Activated CD4-positive, alpha-beta T cell treated with anti-CD3 and anti-CD28 coated beads, Interleukin-2, amount 50 U/mL, for 16 hours (primary cell): ENCODE results near the gene ZDHHC24.
"Not testable (repeated sequence)": the region's sequence is repeated elsewhere in the genome, so short reads cannot be mapped to it uniquely, and the experiment has no call there.

Source experiments
- DNase-seq: peaks from one replicate; pipeline ENCODE4 v3.0.0-alpha.2; 2020

ZDHHC24 gene

DNA sequence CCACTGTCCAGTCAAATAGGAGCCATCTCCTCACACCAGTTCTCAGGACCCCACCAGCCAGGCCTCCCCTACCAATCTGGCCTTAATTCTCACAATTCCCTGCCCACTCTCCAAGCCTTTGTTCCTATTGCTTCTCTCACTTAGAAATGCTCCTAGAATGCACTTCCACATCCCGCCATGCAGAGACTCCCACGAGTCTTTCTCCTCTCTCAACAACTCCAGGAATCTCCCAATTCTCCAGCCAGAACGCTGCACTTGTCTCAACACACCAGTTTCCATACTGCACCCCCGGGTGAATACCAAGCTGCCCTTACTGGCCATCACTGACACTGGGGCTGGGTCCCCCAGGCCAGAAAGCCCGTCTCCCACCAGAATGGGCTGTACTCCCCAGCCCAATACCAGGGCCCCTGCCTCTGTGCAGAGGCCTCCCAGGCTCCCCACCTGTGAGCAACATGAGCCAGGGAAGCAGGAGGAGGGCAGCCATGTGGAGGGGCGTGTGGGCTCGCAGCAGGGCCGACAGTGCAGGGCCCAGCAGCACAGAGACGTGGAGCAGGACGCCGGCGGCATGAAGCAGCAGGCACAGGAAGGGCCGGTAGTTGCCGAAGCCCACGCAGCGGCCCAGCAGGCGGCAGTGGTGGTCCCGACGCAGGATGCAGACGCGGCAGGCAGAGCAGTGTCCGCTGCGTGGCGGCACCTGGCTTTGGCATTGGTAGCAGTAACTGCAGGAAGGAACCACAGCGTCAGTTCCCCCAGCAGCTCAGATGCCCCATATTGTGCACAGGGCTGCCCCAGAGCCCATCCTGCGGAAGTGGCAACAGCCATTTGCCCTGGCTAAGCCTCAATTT, 2.4 kb downstream of the ZDHHC24 start:
- DNase-seq: peak; percentile 73

DNA sequence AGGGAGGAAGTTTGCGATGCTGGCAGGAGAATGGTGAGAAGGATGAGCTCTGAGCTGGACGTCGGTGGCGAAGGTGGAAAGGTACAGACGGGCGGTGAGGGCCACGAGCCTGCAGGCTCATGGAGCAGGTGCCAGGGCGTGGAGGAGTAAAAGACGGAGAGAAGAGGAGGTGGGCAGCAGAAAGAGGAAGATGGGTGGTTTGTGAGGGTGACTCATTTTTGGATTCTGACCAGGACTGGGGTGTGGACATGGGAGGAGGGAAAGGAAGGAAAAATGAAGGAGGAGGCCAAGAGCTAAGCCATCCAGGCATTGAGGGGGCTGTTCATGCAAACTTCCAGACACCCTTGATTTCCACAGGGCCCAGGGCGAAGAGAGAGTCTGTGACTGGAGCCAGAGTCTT, 3.5 kb downstream of the ZDHHC24 start:
- DNase-seq: no peak

DNA sequence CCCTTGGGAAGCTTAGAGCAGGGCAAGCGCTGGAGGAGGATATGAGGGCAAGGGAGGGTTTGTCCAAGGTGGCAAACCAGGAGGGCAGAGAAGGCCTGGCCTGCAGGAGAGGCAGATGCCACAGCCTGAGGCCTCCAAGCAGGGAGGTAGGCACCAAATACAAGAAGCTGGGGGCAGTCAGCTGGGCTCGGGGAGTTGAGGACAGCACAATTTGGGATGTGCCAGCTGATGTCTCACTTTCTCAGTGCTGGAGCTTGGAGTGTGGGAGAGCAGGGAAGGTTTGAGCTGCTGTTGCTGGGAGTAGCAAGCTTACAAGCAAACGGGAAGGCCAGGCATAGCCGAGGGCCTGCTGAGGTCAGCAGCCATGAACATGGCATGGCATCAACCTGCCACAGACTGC, 4.0 kb downstream of the ZDHHC24 start:
- no peak for DNase-seq

DNA sequence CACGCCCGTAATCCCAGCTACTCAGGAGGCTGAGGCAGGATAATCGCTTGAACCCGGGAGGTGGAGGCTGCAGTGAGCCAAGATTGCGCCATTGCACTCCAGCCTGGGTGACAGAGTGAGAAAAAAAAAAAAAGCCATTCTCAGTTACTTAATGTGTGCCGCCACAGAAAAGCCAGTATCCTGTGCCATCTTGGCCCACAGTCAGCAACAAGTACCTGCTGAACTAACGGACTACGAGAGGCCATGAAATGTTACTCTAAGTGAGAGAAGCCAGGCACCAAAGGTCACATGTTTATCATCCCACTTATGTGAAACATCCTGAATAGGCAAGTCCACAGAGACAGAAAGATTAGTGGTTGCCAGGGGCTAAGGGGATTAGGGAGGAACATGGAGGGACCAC, 5.2 kb downstream of the ZDHHC24 start:
- DNase-seq: not testable (repeated sequence)

DNA sequence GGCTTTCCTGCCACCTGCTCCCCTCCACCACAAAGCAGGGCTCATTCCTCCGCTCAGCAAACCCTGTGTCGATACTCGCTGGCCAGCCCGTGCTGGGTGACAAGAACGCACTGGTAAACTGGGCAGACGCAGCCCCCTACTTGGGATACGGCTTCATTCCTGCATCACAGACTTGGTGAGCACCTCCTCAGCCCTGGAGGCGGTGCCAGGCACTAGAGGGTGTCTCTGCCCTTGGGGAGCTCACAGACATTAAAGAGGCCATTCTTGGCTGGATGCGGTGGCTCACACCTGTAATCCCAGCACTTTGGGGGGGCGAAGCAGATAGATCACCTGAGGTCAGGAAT, 6.0 kb downstream of the ZDHHC24 start:
- no peak for DNase-seq

DNA sequence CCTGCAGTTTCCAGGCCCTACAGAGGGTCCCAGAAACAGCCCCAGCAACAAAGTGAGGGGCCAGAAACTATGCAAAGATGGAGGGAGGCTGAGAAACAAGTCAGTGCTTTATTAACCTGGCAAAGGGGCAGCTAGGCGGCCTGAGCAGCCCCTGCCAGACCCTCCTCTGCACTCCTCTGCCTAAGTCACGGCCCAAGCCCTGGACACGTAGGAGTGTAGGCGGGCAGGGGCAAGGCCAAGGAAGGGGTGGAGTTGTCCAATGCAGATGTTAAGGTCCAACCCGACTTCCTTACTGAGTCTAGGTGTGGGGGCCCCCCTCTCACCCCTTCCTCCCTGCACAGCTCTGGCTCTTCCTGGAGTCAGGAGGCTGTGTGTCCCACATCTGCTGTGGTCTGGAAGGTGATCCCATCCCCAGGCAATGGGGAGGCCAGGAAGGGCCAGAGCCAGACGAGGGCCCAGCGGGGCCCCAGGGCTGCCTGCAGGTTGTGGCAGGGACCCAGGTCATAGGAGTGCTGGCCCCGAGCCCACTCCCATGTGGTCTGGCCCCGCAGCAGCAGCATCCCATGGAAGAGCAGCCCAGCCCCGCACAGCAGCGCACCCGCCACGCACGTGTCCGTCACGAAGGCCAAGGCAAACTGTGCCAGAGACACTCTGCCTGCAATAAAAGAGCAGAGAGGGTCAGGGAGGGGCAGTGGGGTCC, 6.5 kb downstream of the ZDHHC24 start:
- no peak for DNase-seq

DNA sequence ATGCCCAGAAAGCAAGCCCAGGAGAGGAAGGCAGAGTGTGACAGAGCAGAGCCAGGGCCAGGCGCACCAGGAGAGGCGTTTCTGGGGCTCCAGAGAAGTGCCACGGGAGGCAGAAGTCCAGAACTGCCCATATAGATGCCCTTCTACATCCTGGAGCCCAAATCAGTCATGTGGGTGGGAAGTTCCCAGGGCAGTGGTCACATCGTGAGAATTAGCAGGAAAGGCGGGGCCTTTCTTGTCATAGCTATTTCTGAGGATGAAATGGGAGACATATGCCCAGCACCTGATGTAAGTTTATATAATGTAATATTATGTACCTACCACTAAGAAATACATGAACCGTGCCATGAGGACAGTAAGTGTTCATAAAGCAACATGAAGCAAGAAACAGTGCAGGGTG, 13.1 kb downstream of the ZDHHC24 start:
- no peak for DNase-seq

DNA sequence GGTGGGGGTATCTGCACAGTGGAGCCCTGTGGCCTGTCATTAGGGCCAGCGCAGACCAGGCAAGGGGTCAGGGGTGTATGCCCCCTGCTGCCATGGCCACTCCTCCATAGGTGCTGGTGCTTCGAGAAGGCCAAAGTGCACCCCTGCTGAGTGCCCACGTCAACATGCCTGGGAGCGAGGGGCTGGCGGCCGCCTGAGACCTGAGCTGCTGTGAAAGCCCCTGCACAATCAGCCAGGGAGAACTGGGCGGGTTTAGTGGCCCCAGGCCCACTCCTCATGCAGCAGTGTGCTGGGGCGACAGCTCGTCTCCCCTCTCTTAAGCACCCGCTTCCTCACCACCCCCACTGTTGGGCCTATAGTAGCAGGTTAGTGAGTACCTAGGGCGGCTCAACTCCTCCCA, 14.0 kb downstream of the ZDHHC24 start:
- no peak for DNase-seq

DNA sequence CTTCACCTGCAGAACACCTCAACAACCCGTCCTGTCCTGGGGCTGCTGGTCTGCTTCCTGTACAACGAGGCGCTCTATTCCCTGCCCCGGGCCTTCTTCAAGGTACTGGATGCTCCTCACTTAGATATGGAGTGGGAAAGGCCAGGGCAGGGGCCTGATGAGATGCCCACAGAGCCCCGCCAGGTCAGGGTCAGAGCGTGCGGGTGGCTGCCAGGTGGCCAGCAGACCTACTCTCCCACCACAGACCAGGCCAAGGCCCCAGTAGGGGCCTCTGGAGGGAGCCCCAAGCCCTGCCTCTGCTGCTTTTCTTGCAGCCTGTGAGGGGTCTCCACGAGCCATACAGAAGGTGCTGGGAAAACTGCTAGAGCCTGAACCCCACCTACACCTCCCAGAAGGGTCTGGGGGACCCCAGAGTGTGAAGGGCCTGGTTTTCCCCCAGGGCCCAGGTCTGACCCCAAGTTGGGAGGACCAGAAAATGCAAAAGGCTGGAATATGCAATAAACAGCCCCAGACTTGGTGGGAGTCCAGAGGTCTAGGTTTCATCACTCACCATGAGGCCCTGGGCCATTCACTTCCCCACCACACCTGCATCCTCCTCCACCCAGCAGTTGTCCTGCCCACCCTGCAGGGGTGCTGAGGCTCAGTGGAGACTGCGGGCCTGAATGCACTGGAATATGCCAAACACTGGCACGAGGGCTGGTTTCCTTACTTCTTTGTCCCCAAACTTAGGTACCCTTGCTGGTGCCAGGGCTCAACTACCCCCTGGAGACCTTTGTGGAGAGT, 14.7 kb downstream of the ZDHHC24 start:
- DNase-seq: no peak

DNA sequence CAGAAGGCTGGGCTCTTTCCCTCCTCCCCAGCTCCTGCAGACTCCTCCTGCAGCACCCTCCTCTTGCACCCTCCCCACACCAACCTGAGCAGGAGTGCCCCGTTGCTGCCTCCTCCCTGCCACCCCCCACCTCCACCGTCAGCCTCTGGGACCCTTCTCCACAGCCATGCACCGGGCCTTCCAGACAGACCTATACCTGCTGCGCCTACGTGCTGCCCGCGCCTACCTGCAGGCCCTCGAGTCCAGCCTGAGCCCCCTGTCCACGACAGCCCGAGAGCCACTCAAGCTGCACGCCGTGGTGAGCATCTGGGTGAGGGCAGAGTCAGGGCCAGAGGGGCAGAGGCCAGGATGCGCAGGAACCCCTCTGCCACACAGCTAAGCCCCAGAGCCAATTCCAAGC, 16.2 kb downstream of the ZDHHC24 start:
- no peak for DNase-seq

DNA sequence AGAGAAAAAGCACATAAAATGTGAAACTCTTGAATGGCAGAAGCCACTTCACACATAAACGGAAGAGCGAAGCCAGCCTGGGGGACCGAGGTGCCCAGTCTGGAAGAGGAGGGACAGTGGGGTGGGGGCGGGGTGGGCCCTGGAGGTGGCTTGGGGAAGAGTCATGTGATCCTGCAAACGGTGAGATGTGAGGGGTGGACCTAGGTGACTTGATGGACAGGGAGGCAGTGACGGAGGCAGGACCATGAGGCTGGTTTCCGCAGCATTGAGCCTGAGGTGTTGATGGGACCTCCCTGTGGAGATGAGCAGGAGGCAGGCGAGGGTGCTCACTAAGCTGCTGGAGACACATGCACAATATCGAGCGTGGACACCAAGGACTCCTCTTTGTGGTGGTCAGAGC, 16.8 kb downstream of the ZDHHC24 start:
- no peak for DNase-seq

DNA sequence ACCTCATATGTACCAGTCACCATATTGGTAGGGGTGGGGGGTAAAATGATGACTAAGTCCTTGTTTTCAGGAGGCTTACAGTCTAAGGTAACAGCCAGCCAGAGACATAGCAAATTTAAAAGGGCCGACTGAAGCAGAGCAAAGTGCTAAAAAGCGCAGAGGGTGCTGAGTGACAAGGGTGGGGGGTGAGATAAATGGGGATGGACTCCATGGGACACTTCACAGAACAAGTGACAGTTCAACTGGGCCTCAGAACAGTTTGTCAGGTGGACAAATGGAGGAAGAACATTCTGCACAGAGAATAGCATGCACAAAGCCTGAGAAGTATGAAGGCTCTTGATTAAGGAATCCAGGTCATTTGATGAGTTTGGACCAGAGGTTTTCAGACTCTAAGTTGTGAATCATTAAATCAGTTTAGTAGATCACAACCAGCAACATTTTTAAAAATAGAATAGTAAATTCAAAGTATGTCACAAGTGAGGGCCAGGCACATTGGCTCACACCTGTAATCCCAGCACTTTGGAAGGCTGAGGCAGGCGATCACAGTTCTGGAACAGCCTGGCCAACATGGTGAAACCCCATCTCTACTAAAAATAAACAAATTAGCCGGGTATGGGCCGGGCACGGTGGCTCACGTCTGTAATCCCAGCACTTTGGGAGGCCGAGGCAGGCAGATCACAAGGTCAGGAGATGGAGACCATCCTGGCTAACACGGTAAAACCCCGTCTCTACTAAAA, 21.4 kb downstream of the ZDHHC24 start:
- no peak for DNase-seq

DNA sequence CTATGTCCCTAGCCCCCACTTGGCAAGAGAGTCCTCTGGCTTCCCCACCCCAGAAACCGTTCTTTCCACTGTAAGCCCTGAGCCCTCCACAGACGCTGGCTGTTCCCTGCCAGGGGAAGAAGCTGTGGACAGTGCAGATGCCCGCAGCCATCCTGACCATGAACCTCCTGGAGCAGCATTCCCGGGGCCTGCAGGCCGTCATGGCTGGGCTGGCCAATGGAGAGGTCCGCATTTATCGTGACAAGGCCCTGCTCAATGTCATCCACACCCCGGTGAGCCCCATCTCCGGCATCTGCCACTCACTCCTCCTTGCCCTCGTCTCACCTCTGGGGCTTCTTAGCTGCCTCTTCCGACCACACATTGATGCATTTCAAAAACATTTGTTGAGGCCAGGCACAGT, 22.2 kb downstream of the ZDHHC24 start:
- DNase-seq: no peak

DNA sequence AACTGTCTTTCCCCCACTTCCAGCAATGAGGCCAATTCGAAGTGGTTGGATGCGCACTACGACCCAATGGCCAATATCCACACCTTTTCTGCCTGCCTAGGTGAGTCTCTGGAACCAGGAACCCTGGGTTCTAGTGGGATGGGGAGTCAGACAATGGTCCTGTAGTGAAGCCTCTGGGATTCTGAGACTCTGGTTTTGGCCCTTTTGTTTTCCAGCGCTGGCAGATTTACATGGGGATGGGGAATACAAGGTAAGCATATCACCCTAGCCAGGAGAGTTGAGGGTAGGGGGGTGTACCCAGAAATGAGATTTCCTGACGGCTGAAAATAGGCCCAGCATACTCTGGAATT, 34.9 kb downstream of the ZDHHC24 start:
- DNase-seq: no peak

DNA sequence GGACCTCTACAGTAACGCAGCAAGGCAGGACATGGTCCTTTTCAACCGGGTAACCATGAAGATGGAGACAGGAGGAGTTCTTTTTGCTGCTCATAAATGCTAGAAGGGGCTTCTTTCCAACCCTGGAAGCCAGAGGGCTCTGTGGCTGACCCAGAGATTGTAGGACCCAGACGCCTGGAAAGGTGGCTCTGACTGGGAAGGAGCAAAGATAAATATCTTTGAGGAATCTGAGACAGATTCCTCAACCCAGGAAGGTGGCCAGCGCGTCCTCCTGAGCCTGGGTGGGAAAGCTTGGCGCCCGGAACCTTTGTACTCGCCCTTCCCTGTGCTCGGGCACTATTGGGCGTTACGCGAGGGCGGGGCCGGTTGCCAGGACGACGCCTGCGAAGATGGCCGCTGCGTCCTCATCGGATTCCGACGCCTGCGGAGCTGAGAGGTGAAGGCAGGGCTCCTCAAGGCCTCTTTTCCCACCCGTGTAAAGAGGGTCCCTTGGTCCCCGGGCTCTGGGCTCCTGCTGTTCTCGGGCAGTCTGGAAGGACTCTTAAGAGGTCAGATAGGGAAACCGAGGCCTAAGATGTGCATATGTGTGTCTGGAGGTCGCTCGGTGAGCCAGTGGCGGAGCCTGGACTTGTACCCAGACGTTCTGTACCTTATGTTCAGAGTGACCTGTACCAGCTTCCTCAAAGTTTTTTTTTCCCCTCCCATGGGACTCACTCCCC, 35.4 kb downstream of the ZDHHC24 start, which contains the start of gene BBS1:
TSS of gene BBS1 (plus strand) at position 365 of the 719 bp plus-strand sequence. CDS start at position 390, 25 bp downstream.
- DNase-seq: peak; percentile 78

DNA sequence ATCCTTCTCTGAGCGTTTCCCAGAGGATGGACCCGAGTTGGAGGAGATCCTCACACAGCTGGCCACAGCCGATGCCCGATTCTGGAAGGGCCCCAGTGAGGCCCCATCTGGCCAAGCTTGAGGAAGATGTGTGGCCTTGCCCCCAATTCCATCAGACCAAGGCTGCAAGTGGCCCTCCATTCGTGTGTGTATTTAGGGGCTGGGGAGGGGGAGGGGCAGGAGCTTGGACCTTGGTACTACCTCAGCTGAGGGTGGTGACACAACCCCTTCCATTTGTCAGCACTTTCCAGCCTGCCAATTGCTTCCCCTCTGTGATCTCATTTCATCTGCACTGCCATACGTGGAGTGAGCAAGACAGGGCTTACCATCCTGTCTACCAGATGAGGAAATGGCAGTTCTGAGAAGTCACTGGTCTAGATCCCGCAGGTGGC, 36.7 kb downstream of the ZDHHC24 start:
- DNase-seq: peak; percentile 9

DNA sequence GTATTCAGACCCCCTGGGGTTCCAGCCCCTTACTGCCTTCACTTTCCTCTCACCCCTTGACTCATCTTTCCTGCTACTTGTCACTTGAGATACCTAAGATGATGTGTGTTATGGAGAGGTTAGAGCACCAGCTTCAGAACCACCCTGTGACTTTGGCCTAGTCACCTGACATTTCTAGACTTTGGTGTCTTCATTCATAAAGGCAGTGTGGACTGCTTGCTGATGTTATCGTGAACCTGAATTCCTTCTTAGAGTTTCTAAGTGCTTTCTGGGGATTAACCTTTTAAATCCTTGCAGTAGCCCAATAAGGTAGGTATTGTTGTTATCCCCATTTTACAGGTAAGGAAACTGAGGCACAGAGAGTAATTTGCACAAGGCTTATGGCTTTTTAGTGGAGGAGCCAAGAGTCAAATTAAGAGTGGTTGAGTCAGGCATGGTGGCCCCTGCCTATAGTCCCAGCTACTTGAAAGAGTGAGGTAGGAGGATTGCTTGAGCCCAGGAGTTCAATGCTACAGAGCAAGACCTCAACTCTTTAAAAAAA, 40.5 kb downstream of the ZDHHC24 start:
- DNase-seq: no peak

DNA sequence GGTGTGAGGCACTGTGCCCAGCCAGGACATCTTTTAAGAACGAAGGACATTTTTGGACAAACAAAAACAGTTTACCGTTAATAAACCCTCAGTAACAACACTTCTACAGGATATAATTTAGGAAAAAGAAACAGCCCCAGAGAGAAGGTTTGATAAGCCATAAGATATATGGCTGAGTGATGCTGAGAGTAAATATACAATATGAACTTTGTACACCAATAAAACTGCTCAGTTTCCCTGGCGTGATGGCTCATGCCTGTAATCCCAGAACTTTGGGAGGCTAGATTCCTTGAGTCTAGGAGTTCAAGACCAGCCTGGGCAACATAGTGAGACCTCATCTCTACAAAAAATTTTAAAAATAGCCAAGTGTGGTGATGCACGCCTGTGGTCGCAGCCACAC, 47.3 kb downstream of the ZDHHC24 start:
- no peak for DNase-seq

DNA sequence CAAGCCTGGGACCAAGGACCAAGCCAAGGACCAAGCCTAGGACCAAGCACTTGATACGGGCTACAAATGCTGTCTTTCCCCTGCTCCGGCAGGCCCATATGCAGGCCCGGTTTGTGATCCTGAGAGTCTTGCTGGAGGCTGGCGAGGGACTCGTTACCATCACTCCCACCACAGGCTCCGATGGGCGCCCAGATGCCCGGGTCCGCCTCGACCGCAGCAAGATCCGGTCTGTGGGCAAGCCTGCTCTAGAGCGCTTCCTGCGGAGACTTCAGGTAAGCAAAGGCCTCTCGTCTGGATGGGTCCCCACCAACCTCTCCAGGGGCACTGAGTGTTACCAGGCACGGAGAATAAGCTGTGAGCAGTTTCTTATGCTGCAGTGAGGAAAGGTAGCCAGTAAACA, 48.6 kb downstream of the ZDHHC24 start:
- no peak for DNase-seq

DNA sequence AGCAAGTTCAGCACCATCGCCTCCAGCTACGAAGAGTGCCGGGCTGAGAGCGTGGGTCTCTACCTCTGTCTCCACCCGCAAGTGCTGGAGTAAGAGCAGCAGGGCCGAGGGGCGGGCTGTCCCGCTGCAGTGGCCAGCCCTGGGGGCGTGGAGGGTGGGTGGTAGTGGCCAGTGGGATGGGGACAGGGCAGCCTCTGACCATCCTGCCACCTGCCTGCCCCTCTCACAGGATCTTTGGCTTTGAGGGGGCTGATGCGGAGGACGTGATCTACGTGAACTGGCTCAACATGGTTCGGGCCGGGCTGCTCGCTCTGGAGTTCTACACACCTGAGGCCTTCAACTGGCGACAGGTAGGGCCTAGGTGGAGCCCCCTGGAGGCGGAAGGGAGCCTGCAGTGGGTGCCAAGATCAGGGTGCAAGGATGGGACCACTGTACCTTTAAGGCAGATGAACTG, 50.4 kb downstream of the ZDHHC24 start:
- DNase-seq: no peak

DNA sequence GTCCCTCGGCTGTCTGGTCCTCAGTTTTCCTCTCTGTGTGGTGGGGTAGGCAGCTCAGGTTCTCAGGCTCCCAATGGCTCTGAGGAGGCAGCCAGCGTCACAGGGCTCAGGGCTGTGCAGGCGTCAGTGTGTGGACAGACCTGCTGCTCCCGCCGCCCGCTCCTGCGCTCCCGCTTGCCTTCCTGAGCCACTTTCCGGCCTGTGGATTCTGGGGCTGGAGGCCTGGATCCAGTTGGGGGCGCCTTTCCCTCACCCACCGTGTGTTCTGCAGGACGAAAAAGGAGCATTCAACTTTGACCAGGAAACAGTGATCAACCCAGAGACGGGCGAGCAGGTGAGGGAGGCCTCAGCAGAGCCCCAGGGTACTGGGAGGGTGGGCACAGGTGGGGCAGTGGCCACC, 50.9 kb downstream of the ZDHHC24 start:
- DNase-seq: no peak

DNA sequence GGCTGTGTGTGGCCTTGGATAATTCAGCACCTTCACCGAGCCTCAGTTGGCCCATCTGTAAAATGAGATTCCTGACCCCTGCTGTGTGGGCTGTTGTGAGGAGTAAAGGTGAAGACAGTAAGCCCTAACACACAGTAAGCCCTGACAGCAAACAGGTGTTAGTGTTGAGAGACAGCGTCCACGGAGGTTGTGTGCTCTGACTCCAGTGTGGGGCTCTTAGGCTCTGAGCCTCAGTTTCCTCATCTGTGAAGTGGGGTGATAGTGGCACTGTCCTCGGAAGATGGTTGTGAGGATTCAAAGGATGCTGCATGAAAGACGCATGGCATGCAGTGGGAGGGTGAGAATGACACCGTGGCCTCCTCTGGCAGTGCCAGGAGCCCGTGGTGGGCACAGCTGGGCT, 51.4 kb downstream of the ZDHHC24 start:
- no peak for DNase-seq
